ENCODE data around the gene KRT73. TPM values are rescaled to one million over a fixed set of nuclear protein-coding genes. Genes with fewer than 3 reads are reported as not detected.

Gene KRT73
- total RNA-seq, 6 donors from 2014 or later: 0.15 to 0.55 TPM; not detected in 4

DNA sequence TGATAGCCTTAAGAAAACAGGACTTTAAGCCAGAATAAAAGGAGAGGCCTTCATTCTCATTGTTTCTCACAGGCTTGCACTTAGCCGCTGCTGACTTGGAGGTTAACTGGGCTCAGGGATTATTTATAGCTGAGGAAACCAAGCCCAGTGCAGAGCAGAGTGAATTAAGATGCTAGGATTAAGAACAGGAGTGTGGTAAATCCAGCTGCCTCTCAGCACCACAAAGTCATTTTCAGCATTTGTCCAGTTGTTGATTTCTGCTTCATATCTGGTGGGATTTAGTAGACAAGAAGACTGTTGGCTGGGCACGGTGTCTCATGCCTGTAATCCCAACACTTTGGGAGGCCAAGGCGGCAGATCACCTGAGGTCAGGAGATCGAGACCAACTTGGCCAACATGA lies 14.3 kb upstream of the KRT73 start:
- WGBS, 2 donors: 69 to 87% methylated on average over 4 of the region's 4 CpGs
- H3K4me1 ChIP-seq: no peaks in the 10 kb centered on the region
- ATAC-seq (ENCODE audit: low FRiP score in 2 of 2) (no peak), DNase-seq (no peak)
- no peaks in the 10 kb centered on the region for H3K36me3 ChIP-seq
- no peaks in the 10 kb centered on the region for H3K9me3 ChIP-seq
- no peaks in the 10 kb centered on the region for H3K27me3 ChIP-seq
- H3K27ac ChIP-seq: no peak overlapping the region
- H3K4me3 ChIP-seq: no peak overlapping the region
- TF ChIP-seq, protein P1, sequence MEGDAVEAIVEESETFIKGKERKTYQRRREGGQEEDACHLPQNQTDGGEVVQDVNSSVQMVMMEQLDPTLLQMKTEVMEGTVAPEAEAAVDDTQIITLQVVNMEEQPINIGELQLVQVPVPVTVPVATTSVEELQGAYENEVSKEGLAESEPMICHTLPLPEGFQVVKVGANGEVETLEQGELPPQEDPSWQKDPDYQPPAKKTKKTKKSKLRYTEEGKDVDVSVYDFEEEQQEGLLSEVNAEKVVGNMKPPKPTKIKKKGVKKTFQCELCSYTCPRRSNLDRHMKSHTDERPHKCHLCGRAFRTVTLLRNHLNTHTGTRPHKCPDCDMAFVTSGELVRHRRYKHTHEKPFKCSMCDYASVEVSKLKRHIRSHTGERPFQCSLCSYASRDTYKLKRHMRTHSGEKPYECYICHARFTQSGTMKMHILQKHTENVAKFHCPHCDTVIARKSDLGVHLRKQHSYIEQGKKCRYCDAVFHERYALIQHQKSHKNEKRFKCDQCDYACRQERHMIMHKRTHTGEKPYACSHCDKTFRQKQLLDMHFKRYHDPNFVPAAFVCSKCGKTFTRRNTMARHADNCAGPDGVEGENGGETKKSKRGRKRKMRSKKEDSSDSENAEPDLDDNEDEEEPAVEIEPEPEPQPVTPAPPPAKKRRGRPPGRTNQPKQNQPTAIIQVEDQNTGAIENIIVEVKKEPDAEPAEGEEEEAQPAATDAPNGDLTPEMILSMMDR (IDR thresholded peaks at IDR 0.05): no peak
- TF ChIP-seq EP300 (IDR thresholded peaks at IDR 0.05) (no peak), POLR2A (IDR thresholded peaks at IDR 0.05) (no peak), POLR2AphosphoS5 (IDR thresholded peaks at IDR 0.05) (no peak)

DNA sequence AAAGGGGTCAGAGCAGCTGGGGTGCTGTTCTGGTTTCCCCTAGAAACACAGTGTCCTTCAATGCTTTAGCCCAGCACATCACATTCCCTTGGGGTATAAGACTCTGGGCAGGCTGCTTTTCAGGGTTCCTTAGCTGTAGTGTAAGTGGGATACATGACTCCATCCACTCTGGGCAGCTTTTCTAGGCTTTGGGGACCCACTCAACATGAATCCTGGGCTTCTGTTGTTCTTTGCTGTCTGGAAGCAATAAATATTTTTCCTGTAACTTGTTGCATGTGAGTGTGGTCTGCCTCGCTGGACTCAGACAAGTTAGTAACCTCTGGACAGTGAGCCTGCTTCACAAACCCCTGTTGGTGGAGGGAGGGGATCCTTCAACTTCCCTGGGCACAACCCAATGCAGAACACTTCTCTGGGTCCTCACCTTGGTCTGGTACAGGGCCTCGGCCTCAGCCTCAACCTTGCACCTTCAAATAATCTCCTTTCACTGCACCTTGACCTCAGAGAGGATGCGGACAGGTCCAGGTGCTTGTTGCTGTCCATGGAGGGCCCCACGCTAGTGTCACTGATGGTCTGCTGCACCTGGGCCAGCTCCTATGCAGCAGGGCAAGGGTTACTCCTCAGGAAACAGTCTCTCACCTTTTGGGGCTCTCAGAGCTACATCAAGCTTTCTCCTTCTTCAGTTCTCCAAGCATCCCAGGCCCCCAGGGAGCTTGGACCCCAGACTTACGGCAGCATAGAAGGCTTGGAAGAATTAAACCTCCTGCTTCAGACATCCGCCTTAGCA lies 13.5 kb upstream of the KRT73 start:
- H3K27ac ChIP-seq: no peak overlapping the region
- no peaks in the 10 kb centered on the region for H3K9me3 ChIP-seq
- H3K4me1 ChIP-seq: no peaks in the 10 kb centered on the region
- H3K27me3 ChIP-seq: no peaks in the 10 kb centered on the region
- DNase-seq: no peak
- H3K4me3 ChIP-seq: no peak overlapping the region
- TF ChIP-seq, protein P1 (IDR thresholded peaks at IDR 0.05): no peak
- TF ChIP-seq POLR2AphosphoS5 (IDR thresholded peaks at IDR 0.05) (no peak), POLR2A (IDR thresholded peaks at IDR 0.05) (no peak), EP300 (IDR thresholded peaks at IDR 0.05) (no peak)
- ATAC-seq (ENCODE audit: low FRiP score in 2 of 2): no peak
- 74 to 76% methylated on average over 3 to 6 of the region's 6 CpGs for WGBS, 2 donors
- H3K36me3 ChIP-seq: no peaks in the 10 kb centered on the region

DNA sequence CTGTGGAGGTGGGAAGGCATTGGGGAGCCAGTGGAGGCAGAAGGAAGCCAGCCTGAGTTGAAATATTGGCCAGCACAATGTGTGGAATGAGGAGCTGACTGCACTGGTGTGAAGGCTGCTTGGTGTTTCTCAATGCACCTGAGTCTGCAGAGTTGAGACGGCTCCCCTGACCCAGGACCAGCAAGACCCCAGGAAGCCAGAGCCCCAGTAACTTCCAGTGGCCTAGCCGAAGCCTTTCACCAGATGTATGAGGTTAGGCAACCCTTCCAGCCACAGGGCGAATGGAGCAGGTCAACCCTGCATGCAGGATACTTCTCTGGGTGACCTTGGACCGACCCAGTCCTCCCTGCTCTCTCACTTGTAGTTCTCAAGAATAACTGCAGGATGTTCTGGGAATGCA lies 12.9 kb upstream of the KRT73 start:
- no peak overlapping the region for H3K4me3 ChIP-seq
- ATAC-seq (ENCODE audit: low FRiP score in 2 of 2) (no peak), DNase-seq (no peak)
- WGBS, 2 donors: 50 to 59% methylated on average over 2 to 4 of the region's 4 CpGs
- H3K4me1 ChIP-seq: no peaks in the 10 kb centered on the region
- no peak overlapping the region for H3K27ac ChIP-seq
- no peaks in the 10 kb centered on the region for H3K36me3 ChIP-seq
- TF ChIP-seq EP300 (IDR thresholded peaks at IDR 0.05) (no peak), POLR2AphosphoS5 (IDR thresholded peaks at IDR 0.05) (no peak), POLR2A (IDR thresholded peaks at IDR 0.05) (no peak)
- TF ChIP-seq, protein P1 (IDR thresholded peaks at IDR 0.05): no peak
- no peaks in the 10 kb centered on the region for H3K9me3 ChIP-seq
- no peaks in the 10 kb centered on the region for H3K27me3 ChIP-seq

DNA sequence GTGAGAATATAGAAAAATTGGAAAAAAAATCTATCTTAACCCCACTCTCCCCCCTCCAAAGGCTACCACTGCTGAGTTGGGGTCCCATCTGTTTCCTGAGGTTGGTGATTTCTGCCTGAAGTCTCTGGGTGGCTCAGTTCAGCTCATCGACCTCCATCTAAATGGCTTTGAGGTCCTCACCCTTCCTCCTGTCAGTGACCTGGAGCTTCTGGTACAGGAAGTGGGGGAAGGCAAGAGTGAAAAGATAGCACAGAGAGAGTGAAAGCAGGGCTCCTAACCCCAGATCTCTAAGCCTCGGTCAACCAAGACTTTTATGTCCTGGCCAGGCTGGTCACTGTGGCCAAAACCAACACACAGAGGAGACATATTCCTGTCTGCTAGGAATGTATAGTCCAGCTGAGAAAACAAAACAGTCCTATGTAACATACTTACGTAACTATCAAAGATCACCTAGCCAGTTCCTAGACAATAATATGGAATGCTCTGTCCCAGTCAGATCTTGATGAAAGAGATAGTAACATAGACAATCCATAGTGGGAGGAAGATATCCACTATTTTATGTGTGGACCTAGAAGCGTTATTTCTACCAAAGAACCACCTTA lies 12.3 kb upstream of the KRT73 start:
- Histone ChIP-seq H3K27me3 (no peaks in the 10 kb centered on the region), H3K9me3 (no peaks in the 10 kb centered on the region), H3K36me3 (no peaks in the 10 kb centered on the region), H3K4me1 (no peaks in the 10 kb centered on the region), H3K27ac (no peak overlapping the region), H3K4me3 (no peak overlapping the region)
- TF ChIP-seq POLR2AphosphoS5 (IDR thresholded peaks at IDR 0.05) (no peak), EP300 (IDR thresholded peaks at IDR 0.05) (no peak)
- DNase-seq (no peak), ATAC-seq (ENCODE audit: low FRiP score in 2 of 2) (no peak)
- 60 to 85% methylated on average over 4 of the region's 4 CpGs for WGBS, 2 donors

DNA sequence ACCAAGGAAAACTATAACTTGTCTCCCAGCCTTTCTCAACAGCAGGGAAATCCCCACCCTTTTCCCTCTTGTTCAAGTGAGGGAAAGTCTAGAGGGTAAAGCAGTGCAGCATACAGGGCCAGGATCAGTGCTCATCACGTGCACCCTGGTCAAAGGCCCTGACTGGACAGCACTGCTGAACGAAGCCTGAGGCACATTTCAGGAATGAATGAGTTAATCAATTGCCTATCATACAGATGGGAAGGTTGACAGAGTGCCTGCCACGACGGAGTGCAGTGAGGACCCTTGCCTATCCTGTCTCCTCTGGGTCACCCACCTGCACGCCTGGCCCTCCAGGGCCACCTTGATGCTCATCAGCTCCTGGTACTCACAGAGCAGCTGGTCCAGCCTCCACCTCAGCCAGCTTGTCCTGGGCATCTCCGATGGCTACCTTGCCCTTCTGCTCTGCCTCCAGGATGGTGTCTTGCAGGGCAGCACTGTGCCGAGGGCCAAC lies 11.7 kb upstream of the KRT73 start:
- Histone ChIP-seq H3K27me3 (no peaks in the 10 kb centered on the region), H3K9me3 (no peaks in the 10 kb centered on the region), H3K4me1 (no peaks in the 10 kb centered on the region), H3K36me3 (no peaks in the 10 kb centered on the region), H3K4me3 (no peak overlapping the region), H3K27ac (no peak overlapping the region)
- TF ChIP-seq, protein P1 (IDR thresholded peaks at IDR 0.05): no peak
- no peak for TF ChIP-seq POLR2A (IDR thresholded peaks at IDR 0.05)
- no peak for TF ChIP-seq POLR2AphosphoS5 (IDR thresholded peaks at IDR 0.05)
- no peak for TF ChIP-seq EP300 (IDR thresholded peaks at IDR 0.05)
- ATAC-seq (ENCODE audit: low FRiP score in 2 of 2) (no peak), DNase-seq (no peak)
- 68 to 70% methylated on average over 7 of the region's 7 CpGs for WGBS, 2 donors
